Suprapubic skin (tissue), 3 donors: ENCODE data around the gene CDH4.

ENCODE experiments used
- POLR2A ChIP-seq, 2 donors: fragments of 450-650 bp; IDR thresholded peaks; one replicate each; pipeline ENCODE4 v1.6.1; 2017; ENCODE audit warnings: antibody characterized with exemption in 2 of 2, mild to moderate bottlenecking in 2 of 2, moderate library complexity in 2 of 2
- TF ChIP-seq, protein P1 (sequence below), 2 donors: fragments of 200-600 bp in 1 of 2; fragments of 450-650 bp in 1 of 2; sonication (generic) in 1 of 2; IDR thresholded peaks; one replicate each; pipeline ENCODE4 v1.5.1; 2016 to 2019; ENCODE audit warnings: antibody characterized with exemption in 2 of 2, mild to moderate bottlenecking in 1 of 2, moderate library complexity in 1 of 2

DNA sequence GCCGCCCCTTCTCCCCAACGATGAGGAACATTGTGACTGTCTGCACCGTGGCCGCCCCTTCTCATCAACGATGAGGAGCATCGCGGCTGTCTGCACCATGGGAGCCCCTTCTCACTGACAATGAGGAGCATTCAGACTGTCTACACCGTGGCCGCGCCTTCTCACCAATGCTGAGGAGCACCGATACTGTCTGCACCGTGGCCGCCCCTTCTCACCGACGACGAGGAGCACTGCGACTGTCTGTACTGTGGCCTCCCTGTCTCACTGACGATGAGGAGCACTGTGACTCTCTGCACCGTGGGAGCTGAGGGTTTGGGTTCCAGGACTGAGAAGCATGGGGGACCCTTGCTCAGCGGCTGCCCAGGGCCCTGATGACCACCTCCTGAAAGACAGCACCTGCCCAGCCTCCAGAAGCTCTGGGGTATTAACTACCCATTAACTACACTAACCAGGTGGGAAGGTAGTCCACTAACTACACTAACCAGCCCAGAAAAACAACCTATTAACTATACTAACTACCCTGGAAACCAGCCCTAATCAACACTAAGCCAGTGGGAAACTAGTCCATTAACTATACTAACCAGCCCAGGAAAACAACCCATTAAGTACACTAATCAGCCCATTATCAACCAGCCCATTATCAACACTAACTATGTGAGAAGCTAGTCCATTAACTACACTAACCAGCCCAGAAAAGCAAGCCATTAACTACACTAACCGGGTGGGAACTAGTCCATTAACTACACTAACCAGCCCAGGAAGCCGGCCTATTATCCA lies 696.7 kb downstream of the CDH4 start:
- TF ChIP-seq POLR2A (IDR thresholded peaks at IDR 0.05) = no peak
- TF ChIP-seq, protein P1, sequence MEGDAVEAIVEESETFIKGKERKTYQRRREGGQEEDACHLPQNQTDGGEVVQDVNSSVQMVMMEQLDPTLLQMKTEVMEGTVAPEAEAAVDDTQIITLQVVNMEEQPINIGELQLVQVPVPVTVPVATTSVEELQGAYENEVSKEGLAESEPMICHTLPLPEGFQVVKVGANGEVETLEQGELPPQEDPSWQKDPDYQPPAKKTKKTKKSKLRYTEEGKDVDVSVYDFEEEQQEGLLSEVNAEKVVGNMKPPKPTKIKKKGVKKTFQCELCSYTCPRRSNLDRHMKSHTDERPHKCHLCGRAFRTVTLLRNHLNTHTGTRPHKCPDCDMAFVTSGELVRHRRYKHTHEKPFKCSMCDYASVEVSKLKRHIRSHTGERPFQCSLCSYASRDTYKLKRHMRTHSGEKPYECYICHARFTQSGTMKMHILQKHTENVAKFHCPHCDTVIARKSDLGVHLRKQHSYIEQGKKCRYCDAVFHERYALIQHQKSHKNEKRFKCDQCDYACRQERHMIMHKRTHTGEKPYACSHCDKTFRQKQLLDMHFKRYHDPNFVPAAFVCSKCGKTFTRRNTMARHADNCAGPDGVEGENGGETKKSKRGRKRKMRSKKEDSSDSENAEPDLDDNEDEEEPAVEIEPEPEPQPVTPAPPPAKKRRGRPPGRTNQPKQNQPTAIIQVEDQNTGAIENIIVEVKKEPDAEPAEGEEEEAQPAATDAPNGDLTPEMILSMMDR (IDR thresholded peaks at IDR 0.05) = no peak
